Fibroblast of lung (primary cell): Measurements from ENCODE around the gene TCEAL9.

Source experiments
- CTCF ChIP-seq, 2 donors: IDR thresholded peaks in 1 of 2; conservative IDR thresholded peaks in 1 of 2; 1 replicate in 1 of 2; 2 replicates in 1 of 2; pipeline ENCODE4 v1.5.1; 2011 to 2012; ENCODE audit warnings: low read length in 2 of 2, control low read depth in 1 of 2, inconsistent platforms in 1 of 2, low read depth in 1 of 2, mild to moderate bottlenecking in 1 of 2
- EZH2 ChIP-seq: IDR thresholded peaks from 2 replicates; pipeline ENCODE4 v1.5.1; 2012; ENCODE audit warnings: low read length, control low read depth, mild to moderate bottlenecking; ENCODE audit errors: missing control alignments

- no peak for TF ChIP-seq CTCF (conservative IDR thresholded peaks at IDR 0.05 in 1 of 2, IDR thresholded peaks at IDR 0.05 in 1 of 2; ENCODE audit: low read depth in 1 of 2, low read length in 2 of 2)
- TF ChIP-seq EZH2, result no peak
Observed at GRCh38 chrX:103384672-103385071, 28.4 kb downstream of the TCEAL9 start.
